Fibroblast of the aortic adventitia (primary cell): ENCODE data around the gene TOGARAM2. TPM values are rescaled to one million over a fixed set of nuclear protein-coding genes. Genes with fewer than 3 reads are reported as not detected.

ENCODE experiments used
- DNase-seq: peaks from one replicate; pipeline ENCODE4 v3.0.0-alpha.2; 2010; ENCODE audit warnings: low read depth
- H3K4me3 ChIP-seq: 2 replicates; pipeline ENCODE4 v1.5.1; 2011; ENCODE audit warnings: low read depth, mild to moderate bottlenecking, control low read depth, low read length, moderate library complexity
- total RNA-seq: library from RNA; depleted of rRNA; stranded (reverse); fragments of >200 nt; gene quantifications from 2 replicates; pipeline ENCODE4 v1.2.3, GENCODE V29; 2012; ENCODE audit warnings: low replicate concordance
- TF ChIP-seq, protein P1 (sequence below): IDR thresholded peaks from 2 replicates; pipeline ENCODE4 v1.5.1; 2011; ENCODE audit warnings: mild to moderate bottlenecking, low read length, control low read depth, inconsistent platforms; ENCODE audit not compliant: insufficient read depth

TOGARAM2 gene
- total RNA-seq, 1 donor = under 0.01 TPM

DNA sequence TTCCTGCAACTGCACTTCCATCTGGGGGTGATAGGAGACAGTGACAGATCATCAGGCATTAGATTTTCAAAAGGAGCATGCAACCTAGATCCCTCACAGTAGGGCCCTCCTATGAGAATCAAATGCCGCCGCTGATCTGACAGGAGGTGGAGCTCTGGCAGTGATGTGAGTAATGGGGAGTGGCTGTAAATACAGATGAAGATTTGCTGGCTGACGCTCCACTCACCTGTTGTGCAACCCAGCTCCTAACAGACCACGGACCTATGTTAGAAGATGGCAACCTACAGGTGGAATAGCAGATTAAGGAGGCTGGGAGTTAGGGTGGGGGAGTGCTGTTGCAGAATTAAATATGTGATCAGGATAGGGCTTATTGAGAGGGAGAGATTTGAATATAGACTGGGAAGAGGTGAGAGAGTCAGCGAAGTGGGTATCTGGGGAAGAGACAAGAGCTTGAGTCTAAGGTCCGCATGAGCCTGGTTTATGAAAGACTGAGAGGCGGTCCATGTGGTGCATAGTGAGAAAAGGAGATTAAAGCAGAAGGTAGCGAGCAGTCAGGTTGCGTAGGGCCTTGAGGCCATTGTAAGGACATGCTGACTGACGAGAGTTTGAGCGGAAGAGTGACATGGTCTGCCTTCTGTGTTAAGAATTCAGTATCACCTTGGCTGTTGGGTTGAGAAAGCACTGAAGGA lies 31.3 kb upstream of the TOGARAM2 start:
- no peak for DNase-seq
- no peak overlapping the region for H3K4me3 ChIP-seq
- TF ChIP-seq, protein P1, sequence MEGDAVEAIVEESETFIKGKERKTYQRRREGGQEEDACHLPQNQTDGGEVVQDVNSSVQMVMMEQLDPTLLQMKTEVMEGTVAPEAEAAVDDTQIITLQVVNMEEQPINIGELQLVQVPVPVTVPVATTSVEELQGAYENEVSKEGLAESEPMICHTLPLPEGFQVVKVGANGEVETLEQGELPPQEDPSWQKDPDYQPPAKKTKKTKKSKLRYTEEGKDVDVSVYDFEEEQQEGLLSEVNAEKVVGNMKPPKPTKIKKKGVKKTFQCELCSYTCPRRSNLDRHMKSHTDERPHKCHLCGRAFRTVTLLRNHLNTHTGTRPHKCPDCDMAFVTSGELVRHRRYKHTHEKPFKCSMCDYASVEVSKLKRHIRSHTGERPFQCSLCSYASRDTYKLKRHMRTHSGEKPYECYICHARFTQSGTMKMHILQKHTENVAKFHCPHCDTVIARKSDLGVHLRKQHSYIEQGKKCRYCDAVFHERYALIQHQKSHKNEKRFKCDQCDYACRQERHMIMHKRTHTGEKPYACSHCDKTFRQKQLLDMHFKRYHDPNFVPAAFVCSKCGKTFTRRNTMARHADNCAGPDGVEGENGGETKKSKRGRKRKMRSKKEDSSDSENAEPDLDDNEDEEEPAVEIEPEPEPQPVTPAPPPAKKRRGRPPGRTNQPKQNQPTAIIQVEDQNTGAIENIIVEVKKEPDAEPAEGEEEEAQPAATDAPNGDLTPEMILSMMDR = no peak

DNA sequence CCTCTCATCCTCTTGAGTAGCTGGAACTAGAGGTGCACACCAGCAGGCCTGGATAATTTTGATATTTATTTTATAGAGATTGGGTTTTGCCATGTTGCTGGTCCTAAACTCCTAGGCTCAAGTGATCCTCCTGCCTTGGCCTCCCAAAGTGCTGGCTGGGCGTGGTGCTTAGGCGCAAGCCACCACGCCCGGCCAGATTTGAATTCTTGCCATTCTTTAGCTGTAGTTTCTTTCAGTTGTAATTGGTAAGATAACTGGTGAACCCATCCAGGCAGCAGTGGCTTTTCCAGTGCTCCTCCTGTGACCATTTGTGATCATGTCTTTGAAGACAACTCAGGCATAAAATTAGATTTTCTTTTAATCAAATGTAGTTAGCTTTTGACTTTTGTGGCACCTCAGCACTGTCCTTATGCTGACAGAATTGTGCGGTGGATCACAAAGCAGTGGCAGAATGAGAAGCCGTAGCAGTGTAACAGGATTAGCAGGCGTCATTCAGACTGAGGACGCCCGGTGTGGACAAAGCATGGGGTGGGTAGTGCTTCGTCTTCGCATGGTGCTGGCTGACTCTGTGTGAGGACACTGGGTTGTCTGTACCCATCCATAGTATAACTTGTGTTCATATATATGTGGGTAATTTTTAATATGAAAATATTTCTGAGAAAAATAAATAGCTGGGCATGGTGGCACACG lies 30.0 kb upstream of the TOGARAM2 start:
- TF ChIP-seq, protein P1 = no peak
- no peak for DNase-seq
- H3K4me3 ChIP-seq = no peak overlapping the region

DNA sequence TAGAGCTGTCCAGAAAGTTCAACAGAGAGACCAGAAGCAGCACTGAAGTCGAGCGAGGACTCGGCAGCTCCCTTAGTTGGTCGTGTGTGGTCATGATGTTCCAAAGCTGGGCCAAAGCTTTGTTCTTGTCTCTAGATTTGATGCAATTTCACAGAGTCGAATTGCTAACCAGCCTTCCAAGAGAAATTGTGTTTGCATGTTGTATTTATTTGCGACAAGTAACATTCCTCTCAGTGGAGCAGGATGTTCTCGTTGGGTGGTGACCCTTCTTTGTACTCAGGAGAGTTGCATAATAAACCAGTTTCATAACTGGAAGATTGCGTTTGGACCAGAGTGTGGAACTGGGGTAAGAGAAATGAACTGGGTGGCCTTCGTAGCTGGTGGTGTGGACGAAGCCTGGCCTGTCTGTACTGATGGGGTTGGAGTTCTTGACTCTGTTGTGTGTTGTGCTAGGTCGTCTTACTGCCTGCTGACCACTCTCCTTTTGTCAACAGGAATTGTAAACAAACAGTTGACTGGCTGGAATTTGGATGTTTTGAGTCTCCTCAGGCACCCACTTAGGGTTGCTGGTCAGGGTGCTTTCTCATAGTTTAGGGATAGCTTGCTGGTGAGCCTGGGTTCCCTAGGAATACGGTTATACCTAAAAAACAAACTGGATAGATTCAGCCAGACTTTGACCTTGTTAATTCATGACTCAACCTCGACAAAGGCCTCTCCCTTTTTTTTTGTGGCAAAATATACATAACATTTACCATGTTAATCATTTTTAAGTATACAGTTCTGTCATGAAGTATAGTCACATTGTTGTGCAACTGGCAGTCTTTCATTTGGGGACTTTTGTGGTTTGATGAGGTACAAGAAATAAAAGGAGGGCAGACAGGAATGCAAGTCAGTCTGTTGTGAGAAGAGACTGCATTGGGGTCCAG lies 28.9 kb upstream of the TOGARAM2 start:
- TF ChIP-seq, protein P1 = no peak
- DNase-seq = peak; percentile 51
- no peak overlapping the region for H3K4me3 ChIP-seq

DNA sequence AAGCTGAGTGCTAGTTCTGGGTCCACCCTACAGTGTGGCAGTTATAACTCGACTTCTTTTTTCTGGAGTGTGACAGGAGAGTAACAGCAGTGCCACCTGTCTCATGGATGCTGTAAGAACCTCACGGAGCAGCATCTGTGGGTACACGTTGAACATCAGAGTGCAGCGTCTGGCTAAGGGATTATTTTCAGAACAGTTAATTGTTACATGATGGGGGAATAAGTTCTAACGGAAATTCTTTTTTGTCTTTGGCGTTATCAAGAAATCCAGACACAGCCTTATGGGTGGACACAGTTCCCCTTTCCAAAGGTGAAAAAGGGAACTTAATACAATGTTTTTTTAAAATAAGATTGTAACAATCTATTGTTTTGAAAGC lies 28.3 kb upstream of the TOGARAM2 start:
- TF ChIP-seq, protein P1 = no peak
- H3K4me3 ChIP-seq = no peak overlapping the region
- DNase-seq = no peak

DNA sequence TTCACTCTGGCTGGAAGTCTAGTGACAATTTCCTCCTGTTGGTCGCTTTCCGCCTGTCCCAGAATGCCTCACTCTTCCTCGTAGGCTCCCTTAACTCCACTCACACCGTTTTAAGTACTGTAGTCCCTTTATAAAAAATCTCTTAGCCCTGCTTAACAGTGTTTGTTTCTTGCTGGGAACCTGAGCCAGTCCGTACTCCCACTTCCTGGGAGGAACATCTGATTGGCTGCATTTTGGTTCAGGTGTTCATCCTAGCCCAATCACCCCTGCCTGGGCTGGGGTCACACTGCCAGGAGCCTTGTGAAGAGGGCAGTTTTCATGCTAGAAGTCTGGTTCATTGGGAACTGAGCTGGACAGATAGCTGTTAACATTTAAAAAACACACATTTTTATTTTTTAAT lies 25.6 kb upstream of the TOGARAM2 start:
- H3K4me3 ChIP-seq = no peak overlapping the region
- DNase-seq = no peak
- TF ChIP-seq, protein P1 = no peak

DNA sequence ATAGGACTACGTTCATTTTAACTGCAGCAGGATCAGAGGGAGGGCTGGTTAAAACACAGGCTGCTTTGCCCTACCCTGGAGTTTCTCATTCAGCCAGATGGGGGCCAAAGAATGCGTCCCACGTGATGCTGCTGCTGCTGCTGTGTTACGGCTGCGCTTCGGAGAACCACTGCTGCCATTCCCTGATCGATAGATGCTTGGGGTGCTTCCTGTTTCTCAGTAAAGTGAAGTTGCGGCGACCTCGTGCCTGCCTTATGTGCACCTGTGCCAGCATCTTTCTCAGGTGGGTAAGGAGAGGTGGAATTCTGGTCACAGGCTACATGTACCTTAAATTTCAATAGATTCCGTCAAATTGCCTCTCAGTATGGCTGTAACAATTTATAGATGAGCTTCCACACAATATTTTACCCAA lies 24.7 kb upstream of the TOGARAM2 start:
- H3K4me3 ChIP-seq = peak overlapping the region; percentile 35
- TF ChIP-seq, protein P1 = peak; percentile 53
- DNase-seq = peak; percentile 44
